Body of pancreas (tissue), 4 donors: ENCODE data around the gene S1PR2.

Experiments used
- POLR2A ChIP-seq, 3 donors: fragments of 450-650 bp; IDR thresholded peaks; one replicate each; pipeline ENCODE4 v1.6.1; 2016; ENCODE audit warnings: antibody characterized with exemption in 3 of 3, mild to moderate bottlenecking in 2 of 3
- TF ChIP-seq, protein P1 (sequence below), 7 experiments: fragments of 450-650 bp in 4 of 7; fragments of 200-600 bp in 3 of 7; sonication (generic) in 3 of 7; IDR thresholded peaks; one replicate each; pipeline ENCODE4 v1.5.1; 2016 to 2019; ENCODE audit warnings: antibody characterized with exemption in 7 of 7

DNA sequence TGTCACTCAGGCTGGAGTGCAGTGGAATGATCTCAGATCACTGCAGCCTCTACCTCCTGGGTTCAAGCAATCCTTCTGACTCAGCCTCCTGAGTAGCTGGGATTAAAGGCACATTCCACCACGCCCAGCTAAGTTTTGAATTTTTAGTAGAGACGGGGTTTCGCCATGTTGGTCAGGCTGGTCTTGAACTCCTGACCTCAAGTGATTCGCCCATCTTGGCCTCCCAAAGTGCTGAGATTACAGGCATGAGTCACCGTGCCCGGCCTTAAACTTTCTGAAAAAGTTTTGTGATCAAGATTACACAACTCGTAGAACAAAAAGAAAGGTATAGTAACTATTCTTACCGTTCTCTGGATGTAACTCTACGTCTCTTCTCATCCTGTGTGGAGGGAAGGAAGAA lies 57.6 kb downstream of the S1PR2 start:
- TF ChIP-seq, protein P1, sequence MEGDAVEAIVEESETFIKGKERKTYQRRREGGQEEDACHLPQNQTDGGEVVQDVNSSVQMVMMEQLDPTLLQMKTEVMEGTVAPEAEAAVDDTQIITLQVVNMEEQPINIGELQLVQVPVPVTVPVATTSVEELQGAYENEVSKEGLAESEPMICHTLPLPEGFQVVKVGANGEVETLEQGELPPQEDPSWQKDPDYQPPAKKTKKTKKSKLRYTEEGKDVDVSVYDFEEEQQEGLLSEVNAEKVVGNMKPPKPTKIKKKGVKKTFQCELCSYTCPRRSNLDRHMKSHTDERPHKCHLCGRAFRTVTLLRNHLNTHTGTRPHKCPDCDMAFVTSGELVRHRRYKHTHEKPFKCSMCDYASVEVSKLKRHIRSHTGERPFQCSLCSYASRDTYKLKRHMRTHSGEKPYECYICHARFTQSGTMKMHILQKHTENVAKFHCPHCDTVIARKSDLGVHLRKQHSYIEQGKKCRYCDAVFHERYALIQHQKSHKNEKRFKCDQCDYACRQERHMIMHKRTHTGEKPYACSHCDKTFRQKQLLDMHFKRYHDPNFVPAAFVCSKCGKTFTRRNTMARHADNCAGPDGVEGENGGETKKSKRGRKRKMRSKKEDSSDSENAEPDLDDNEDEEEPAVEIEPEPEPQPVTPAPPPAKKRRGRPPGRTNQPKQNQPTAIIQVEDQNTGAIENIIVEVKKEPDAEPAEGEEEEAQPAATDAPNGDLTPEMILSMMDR (IDR thresholded peaks at IDR 0.05) = no peak
- no peak for TF ChIP-seq POLR2A (IDR thresholded peaks at IDR 0.05)
